ENCODE data around the gene ADGRG6.

GRCh38 chr6:142355520-142356174 is 53.8 kb downstream of the ADGRG6 start:
- TF ChIP-seq LARP7 (IDR thresholded peaks at IDR 0.05) (no peak), EGR1 (IDR thresholded peaks at IDR 0.05; ENCODE audit: borderline replicate concordance in 1 of 2, low read depth in 2 of 2, low read length in 2 of 2) (no peak), CTCF (IDR thresholded peaks at IDR 0.05 in 2 of 3, conservative IDR thresholded peaks at IDR 0.05 in 1 of 3; ENCODE audit: control insufficient read depth in 2 of 3, extremely low read depth in 1 of 3, insufficient read depth in 1 of 3, low read depth in 3 of 3, low read length in 3 of 3) (no peak), NRF1 (conservative IDR thresholded peaks at IDR 0.05; ENCODE audit: low read depth, low read length) (no peak), RBBP5 (conservative IDR thresholded peaks at IDR 0.05) (no peak), POLR2AphosphoS5 (IDR thresholded peaks at IDR 0.05; ENCODE audit: low read length) (no peak), ZNF687 (IDR thresholded peaks at IDR 0.05) (no peak)
